Gastrocnemius medialis (tissue), 4 donors: Measurements from ENCODE around the gene PIK3C2G. TPM values are rescaled to one million over a fixed set of nuclear protein-coding genes. Genes with fewer than 3 reads are reported as not detected.

Source experiments
- ATAC-seq, 2 donors: fragments of 150-250 bp; one replicate each; pipeline ENCODE4 v1.9.1; 2016
- DNase-seq, 2 donors: peaks; one replicate each; pipeline ENCODE4 v3.0.0-alpha.2; 2019
- H3K27ac ChIP-seq, 4 donors: fragments of 200-600 bp; sonication (generic); 1 replicate in 1 of 4; 2 replicates in 3 of 4; pipeline ENCODE4 v1.5.1; 2016 to 2018; ENCODE audit warnings: mild to moderate bottlenecking in 2 of 4, moderate library complexity in 1 of 4
- H3K27me3 ChIP-seq, 3 donors: fragments of 200-600 bp; sonication (generic) in 2 of 3; 1 replicate in 1 of 3; 2 replicates in 2 of 3; pipeline versions ENCODE4 v1.5.1 to v1.6.0; 2016 to 2019; ENCODE audit warnings: mild to moderate bottlenecking in 1 of 3, moderate library complexity in 1 of 3
- H3K36me3 ChIP-seq, 2 donors: fragments of 200-600 bp; sonication (generic) in 1 of 2; one replicate each; pipeline ENCODE4 v1.5.1; 2017 to 2018
- H3K4me1 ChIP-seq, 2 donors: fragments of 200-600 bp; sonication (generic) in 1 of 2; one replicate each; pipeline ENCODE4 v1.5.1; 2016 to 2017; ENCODE audit warnings: mild to moderate bottlenecking in 2 of 2
- H3K4me3 ChIP-seq, 4 donors: fragments of 200-600 bp; sonication (generic) in 3 of 4; 1 replicate in 1 of 4; 2 replicates in 3 of 4; pipeline ENCODE4 v1.5.1; 2016 to 2019; ENCODE audit warnings: mild to moderate bottlenecking in 2 of 4
- H3K9me3 ChIP-seq, 3 donors: fragments of 200-600 bp; sonication (generic) in 2 of 3; 1 replicate in 1 of 3; 2 replicates in 2 of 3; pipeline ENCODE4 v1.5.1; 2016 to 2019
- POLR2A ChIP-seq, 2 donors: fragments of 450-650 bp; IDR thresholded peaks; one replicate each; pipeline ENCODE4 v1.6.1; 2017; ENCODE audit warnings: antibody characterized with exemption in 2 of 2, mild to moderate bottlenecking in 2 of 2, moderate library complexity in 2 of 2
- in situ Hi-C, 4 donors: fragments of 200-750 bp; cut with MboI; loops; one replicate each; pipeline versions ENCODE4 v1.15.0 to v1.8.0; 2017; ENCODE audit warnings: low sequenced_read_pairs in 4 of 4
- intact Hi-C: fragments of 100-400 bp; cut with DNase I; formaldehyde crosslinking; loops from one replicate; pipeline ENCODE4 v1.15.1; 2023; ENCODE audit warnings: low total_unique reads
- total RNA-seq, 4 donors: library from RNA; depleted of rRNA; stranded (reverse); fragments of >200 nt; gene quantifications; one replicate each; pipeline versions ENCODE4 v1.1.0 to v1.2.3, GENCODE V29; 2016
- TF ChIP-seq, protein P1 (sequence below), 5 experiments: fragments of 450-650 bp in 3 of 5; fragments of 200-600 bp in 2 of 5; sonication (generic) in 2 of 5; IDR thresholded peaks in 4 of 5; conservative IDR thresholded peaks in 1 of 5; 1 replicate in 4 of 5; 2 replicates in 1 of 5; pipeline ENCODE4 v1.5.1; 2016 to 2019; ENCODE audit warnings: antibody characterized with exemption in 5 of 5, mild to moderate bottlenecking in 3 of 5, moderate library complexity in 3 of 5

Gene PIK3C2G, protein sequence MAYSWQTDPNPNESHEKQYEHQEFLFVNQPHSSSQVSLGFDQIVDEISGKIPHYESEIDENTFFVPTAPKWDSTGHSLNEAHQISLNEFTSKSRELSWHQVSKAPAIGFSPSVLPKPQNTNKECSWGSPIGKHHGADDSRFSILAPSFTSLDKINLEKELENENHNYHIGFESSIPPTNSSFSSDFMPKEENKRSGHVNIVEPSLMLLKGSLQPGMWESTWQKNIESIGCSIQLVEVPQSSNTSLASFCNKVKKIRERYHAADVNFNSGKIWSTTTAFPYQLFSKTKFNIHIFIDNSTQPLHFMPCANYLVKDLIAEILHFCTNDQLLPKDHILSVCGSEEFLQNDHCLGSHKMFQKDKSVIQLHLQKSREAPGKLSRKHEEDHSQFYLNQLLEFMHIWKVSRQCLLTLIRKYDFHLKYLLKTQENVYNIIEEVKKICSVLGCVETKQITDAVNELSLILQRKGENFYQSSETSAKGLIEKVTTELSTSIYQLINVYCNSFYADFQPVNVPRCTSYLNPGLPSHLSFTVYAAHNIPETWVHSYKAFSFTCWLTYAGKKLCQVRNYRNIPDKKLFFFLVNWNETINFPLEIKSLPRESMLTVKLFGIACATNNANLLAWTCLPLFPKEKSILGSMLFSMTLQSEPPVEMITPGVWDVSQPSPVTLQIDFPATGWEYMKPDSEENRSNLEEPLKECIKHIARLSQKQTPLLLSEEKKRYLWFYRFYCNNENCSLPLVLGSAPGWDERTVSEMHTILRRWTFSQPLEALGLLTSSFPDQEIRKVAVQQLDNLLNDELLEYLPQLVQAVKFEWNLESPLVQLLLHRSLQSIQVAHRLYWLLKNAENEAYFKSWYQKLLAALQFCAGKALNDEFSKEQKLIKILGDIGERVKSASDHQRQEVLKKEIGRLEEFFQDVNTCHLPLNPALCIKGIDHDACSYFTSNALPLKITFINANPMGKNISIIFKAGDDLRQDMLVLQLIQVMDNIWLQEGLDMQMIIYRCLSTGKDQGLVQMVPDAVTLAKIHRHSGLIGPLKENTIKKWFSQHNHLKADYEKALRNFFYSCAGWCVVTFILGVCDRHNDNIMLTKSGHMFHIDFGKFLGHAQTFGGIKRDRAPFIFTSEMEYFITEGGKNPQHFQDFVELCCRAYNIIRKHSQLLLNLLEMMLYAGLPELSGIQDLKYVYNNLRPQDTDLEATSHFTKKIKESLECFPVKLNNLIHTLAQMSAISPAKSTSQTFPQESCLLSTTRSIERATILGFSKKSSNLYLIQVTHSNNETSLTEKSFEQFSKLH (N-terminal part only)
- under 1 TPM in 1 of 4 donors, not detected in 3; 0.40 TPM for total RNA-seq

DNA sequence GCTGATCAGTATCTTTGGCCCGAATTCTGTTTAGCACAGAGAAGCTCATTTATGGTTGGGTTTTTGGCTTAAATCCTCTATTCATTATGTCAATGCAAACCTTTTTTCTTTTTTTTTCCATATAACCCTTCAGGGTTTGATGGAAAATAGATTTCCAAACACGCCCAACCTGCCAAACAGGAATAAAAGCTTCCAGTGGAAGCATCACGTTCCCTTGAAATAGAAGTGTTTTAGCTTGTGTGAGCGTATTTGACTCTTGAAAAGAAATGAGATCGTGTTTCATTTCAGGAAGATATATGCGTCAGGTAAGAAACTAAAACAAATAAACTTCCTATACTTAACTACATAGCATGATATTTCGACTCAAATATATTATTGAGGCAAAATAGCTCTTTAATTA lies at the start of gene PIK3C2G:
TSS of gene PIK3C2G (plus strand) at position 246 of the 400 bp plus-strand sequence. CDS start 20,564 bp downstream, outside the sequence.
- H3K36me3 ChIP-seq = no peaks in the 10 kb centered on the region
- TF ChIP-seq, protein P1, sequence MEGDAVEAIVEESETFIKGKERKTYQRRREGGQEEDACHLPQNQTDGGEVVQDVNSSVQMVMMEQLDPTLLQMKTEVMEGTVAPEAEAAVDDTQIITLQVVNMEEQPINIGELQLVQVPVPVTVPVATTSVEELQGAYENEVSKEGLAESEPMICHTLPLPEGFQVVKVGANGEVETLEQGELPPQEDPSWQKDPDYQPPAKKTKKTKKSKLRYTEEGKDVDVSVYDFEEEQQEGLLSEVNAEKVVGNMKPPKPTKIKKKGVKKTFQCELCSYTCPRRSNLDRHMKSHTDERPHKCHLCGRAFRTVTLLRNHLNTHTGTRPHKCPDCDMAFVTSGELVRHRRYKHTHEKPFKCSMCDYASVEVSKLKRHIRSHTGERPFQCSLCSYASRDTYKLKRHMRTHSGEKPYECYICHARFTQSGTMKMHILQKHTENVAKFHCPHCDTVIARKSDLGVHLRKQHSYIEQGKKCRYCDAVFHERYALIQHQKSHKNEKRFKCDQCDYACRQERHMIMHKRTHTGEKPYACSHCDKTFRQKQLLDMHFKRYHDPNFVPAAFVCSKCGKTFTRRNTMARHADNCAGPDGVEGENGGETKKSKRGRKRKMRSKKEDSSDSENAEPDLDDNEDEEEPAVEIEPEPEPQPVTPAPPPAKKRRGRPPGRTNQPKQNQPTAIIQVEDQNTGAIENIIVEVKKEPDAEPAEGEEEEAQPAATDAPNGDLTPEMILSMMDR (IDR thresholded peaks at IDR 0.05 in 4 of 5, conservative IDR thresholded peaks at IDR 0.05 in 1 of 5) = no peak
- TF ChIP-seq POLR2A (IDR thresholded peaks at IDR 0.05) = no peak
- ATAC-seq (no peak), DNase-seq (no peak)
- intact Hi-C loops = no loop called here
- no peaks in the 10 kb centered on the region for H3K27me3 ChIP-seq
- no peak within 1 kb of the TSS for H3K4me3 ChIP-seq
- in situ Hi-C loops = loop anchor here in 2 of 4 donors (25.0 kb wide), 1 partner anchor 926 kb away; no protein-coding TSS in a partner anchor
- H3K27ac ChIP-seq = no peak within 1 kb of the TSS
- H3K4me1 ChIP-seq = no peaks in the 10 kb centered on the region
- H3K9me3 ChIP-seq = no peaks in the 10 kb centered on the region

DNA sequence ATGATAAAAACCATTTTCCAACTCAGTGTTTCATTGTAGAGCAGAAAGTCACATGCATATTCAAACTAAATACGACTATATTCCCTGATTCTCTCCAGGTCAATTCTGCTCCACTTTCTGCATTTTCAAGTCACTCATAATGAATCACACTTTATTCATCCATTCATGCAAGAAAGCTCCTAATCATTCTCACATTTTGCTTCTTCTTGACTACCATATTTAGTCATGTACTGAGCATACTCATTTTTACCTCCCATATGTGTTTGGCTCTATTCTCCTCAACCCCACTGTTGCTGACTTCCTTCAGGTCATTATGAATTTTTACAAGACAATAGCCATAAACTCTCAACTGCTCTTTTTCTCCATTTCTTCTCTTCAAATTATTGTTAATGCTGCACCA lies 43.4 kb upstream of the PIK3C2G start:
- DNase-seq (no peak), ATAC-seq (no peak)
- Histone ChIP-seq H3K4me1 (no peaks in the 10 kb centered on the region), H3K27ac (no peak overlapping the region), H3K4me3 (no peak overlapping the region), H3K9me3 (no peaks in the 10 kb centered on the region), H3K36me3 (no peaks in the 10 kb centered on the region), H3K27me3 (no peaks in the 10 kb centered on the region)
- TF ChIP-seq, protein P1 (IDR thresholded peaks at IDR 0.05 in 4 of 5, conservative IDR thresholded peaks at IDR 0.05 in 1 of 5) = no peak
- TF ChIP-seq POLR2A (IDR thresholded peaks at IDR 0.05) = no peak
- in situ Hi-C loops = no loop called here
- intact Hi-C loops = no loop called here

DNA sequence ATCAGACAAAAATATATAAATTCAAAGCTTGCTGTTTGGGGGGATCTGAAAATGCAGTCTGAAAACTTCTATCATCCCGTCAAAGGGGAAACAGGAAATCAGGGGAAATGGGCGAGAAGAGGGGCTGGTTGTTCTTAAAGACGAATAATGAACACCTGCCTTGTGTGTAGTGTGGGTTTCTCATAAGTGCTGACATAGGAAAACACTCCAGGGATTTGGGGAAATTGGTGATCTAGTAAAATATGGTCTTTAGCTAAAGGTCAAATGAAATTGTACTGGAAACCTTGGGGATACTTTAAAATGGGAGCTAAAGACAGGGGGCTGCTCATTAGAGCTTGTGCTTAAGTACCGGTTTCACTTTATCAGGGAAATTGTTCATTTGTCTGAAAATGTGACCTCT lies 39.6 kb upstream of the PIK3C2G start:
- in situ Hi-C loops (no loop called here), intact Hi-C loops (no loop called here)
- Histone ChIP-seq H3K27me3 (no peaks in the 10 kb centered on the region), H3K4me3 (no peak overlapping the region), H3K9me3 (no peaks in the 10 kb centered on the region), H3K4me1 (no peaks in the 10 kb centered on the region), H3K36me3 (no peaks in the 10 kb centered on the region), H3K27ac (no peak overlapping the region)
- ATAC-seq (no peak), DNase-seq (no peak)
- TF ChIP-seq, protein P1 (IDR thresholded peaks at IDR 0.05 in 4 of 5, conservative IDR thresholded peaks at IDR 0.05 in 1 of 5) = no peak
- no peak for TF ChIP-seq POLR2A (IDR thresholded peaks at IDR 0.05)

DNA sequence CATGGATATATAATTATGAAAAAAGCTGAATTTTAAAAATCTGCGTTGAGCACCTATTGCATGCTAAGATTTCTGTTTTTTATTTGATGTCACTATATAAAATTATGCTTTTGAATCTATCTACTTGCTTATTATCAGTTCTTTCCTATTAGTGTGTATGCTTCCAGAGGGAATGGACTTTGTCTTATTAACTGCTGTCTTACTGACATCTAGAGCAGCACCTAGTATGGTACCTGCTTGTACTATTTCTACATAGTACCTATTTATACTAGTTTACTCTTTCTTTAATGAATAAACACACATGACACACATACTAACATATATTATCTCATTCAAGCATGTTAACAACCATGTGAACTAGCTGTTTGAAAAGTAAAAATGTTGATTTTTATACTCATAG lies 38.6 kb upstream of the PIK3C2G start:
- in situ Hi-C loops = no loop called here
- DNase-seq (no peak), ATAC-seq (no peak)
- intact Hi-C loops = no loop called here
- TF ChIP-seq POLR2A (IDR thresholded peaks at IDR 0.05) = no peak
- TF ChIP-seq, protein P1 (IDR thresholded peaks at IDR 0.05 in 4 of 5, conservative IDR thresholded peaks at IDR 0.05 in 1 of 5) = no peak
- Histone ChIP-seq H3K36me3 (no peaks in the 10 kb centered on the region), H3K27me3 (no peaks in the 10 kb centered on the region), H3K4me3 (no peak overlapping the region), H3K4me1 (no peaks in the 10 kb centered on the region), H3K9me3 (no peaks in the 10 kb centered on the region), H3K27ac (no peak overlapping the region)
